HEK293T (cell line): ENCODE measurements around the gene ZCRB1.

Experiments
- CTCF ChIA-PET: fragments of 350-600 bp; formaldehyde crosslinking; extraction: SDS; loops from one replicate; lab custom pipeline; 2021; ENCODE audit warnings: antibody characterized with exemption, inconsistent platforms; lab: Yijun Ruan, JAX
- POLR2A ChIA-PET: fragments of 350-600 bp; formaldehyde crosslinking; extraction: SDS; loops from one replicate; lab custom pipeline; 2020; ENCODE audit warnings: antibody characterized with exemption, inconsistent platforms; lab: Yijun Ruan, JAX
- DNase-seq: peaks from one replicate; pipeline ENCODE4 v3.0.0; 2012; ENCODE audit warnings: mixed read lengths; ENCODE audit errors: extremely low spot score
- ARNT ChIP-seq: fragments of 450-650 bp; IDR thresholded peaks from 2 replicates; pipeline ENCODE4 v1.6.1; 2017; ENCODE audit warnings: mild to moderate bottlenecking
- BHLHE40 ChIP-seq: fragments of 450-650 bp; IDR thresholded peaks from 2 replicates; pipeline ENCODE4 v1.6.1; 2016; ENCODE audit warnings: mild to moderate bottlenecking, moderate library complexity, borderline replicate concordance
- CTBP1 ChIP-seq: fragments of 450-650 bp; IDR thresholded peaks from 2 replicates; pipeline ENCODE4 v1.6.1; 2016; ENCODE audit warnings: borderline replicate concordance
- ELF4 ChIP-seq: fragments of 450-650 bp; IDR thresholded peaks from 2 replicates; pipeline ENCODE4 v1.6.1; 2017; ENCODE audit warnings: antibody characterized with exemption
- FOXA1 ChIP-seq: fragments of 450-650 bp; IDR thresholded peaks from 2 replicates; pipeline ENCODE4 v1.6.1; 2016; ENCODE audit warnings: mild to moderate bottlenecking
- FOXK2 ChIP-seq: fragments of 450-650 bp; IDR thresholded peaks from 2 replicates; pipeline ENCODE4 v1.6.1; 2016; ENCODE audit warnings: mild to moderate bottlenecking
- FOXM1 ChIP-seq: fragments of 450-650 bp; IDR thresholded peaks from 2 replicates; pipeline ENCODE4 v1.6.1; 2017; ENCODE audit warnings: mild to moderate bottlenecking, borderline replicate concordance
- HDGF ChIP-seq: fragments of 450-650 bp; IDR thresholded peaks from 2 replicates; pipeline ENCODE4 v1.6.1; 2017; ENCODE audit warnings: antibody characterized with exemption, borderline replicate concordance
- L3MBTL2 ChIP-seq: fragments of 450-650 bp; conservative IDR thresholded peaks from 2 replicates; pipeline ENCODE4 v1.6.1; 2016; ENCODE audit warnings: mild to moderate bottlenecking
- LEF1 ChIP-seq: fragments of 450-650 bp; IDR thresholded peaks from 2 replicates; pipeline ENCODE4 v1.6.1; 2017; ENCODE audit warnings: mild to moderate bottlenecking, borderline replicate concordance
- NFRKB ChIP-seq: fragments of 450-650 bp; IDR thresholded peaks from 2 replicates; pipeline ENCODE4 v1.6.1; 2016; ENCODE audit warnings: mild to moderate bottlenecking, moderate library complexity
- PKNOX1 ChIP-seq: fragments of 450-650 bp; IDR thresholded peaks from 2 replicates; pipeline ENCODE4 v1.6.1; 2016
- SP1 ChIP-seq: fragments of 450-650 bp; IDR thresholded peaks from 2 replicates; pipeline ENCODE4 v1.6.1; 2017
- SUZ12 ChIP-seq: fragments of 450-650 bp; IDR thresholded peaks from 2 replicates; pipeline ENCODE4 v1.6.1; 2016; ENCODE audit warnings: mild to moderate bottlenecking
- TARDBP ChIP-seq: fragments of 450-650 bp; IDR thresholded peaks from 2 replicates; pipeline ENCODE4 v1.6.1; 2016
- ZNF384 ChIP-seq: fragments of 450-650 bp; IDR thresholded peaks from 2 replicates; pipeline ENCODE4 v1.6.1; 2016

The ZCRB1 gene

GRCh38 chr12:42277396-42278127 lies 48.3 kb downstream of the ZCRB1 start:
- no peak for TF ChIP-seq SP1
- no peak for TF ChIP-seq NFRKB
- no peak for TF ChIP-seq CTBP1
- no peak for TF ChIP-seq ZNF384
- no peak for TF ChIP-seq L3MBTL2
- TF ChIP-seq FOXM1 = no peak
- TF ChIP-seq PKNOX1 = no peak
- TF ChIP-seq LEF1 = no peak
- TF ChIP-seq SUZ12 = no peak
- no peak for TF ChIP-seq ELF4
- TF ChIP-seq FOXK2 = no peak
- TF ChIP-seq ARNT = no peak
- TF ChIP-seq BHLHE40 = no peak
- no peak for TF ChIP-seq FOXA1
- no peak for TF ChIP-seq HDGF
- no peak for TF ChIP-seq TARDBP
- no peak for DNase-seq
- ChIA-PET POLR2A (no interaction called here), CTCF (no interaction called here)

GRCh38 chr12:42275499-42275898 lies 50.4 kb downstream of the ZCRB1 start:
- no peak for DNase-seq
- ChIA-PET CTCF (interaction anchor here (0.6 kb wide), 1 partner anchor 63 kb away, joined by 3 read pairs; no protein-coding TSS in a partner anchor), POLR2A (no interaction called here)
- TF ChIP-seq L3MBTL2 (no peak), SP1 (no peak), LEF1 (no peak), PKNOX1 (no peak), NFRKB (no peak), FOXA1 (no peak), FOXM1 (no peak), CTBP1 (no peak), HDGF (no peak), ELF4 (no peak), BHLHE40 (no peak), FOXK2 (no peak), TARDBP (no peak), ZNF384 (no peak), SUZ12 (no peak), ARNT (no peak)

- DNase-seq = no peak
- ChIA-PET CTCF (no interaction called here), POLR2A (no interaction called here)
- no peak for TF ChIP-seq NFRKB
- no peak for TF ChIP-seq SUZ12
- TF ChIP-seq CTBP1 = no peak
- no peak for TF ChIP-seq LEF1
- TF ChIP-seq FOXK2 = no peak
- no peak for TF ChIP-seq SP1
- TF ChIP-seq ZNF384 = no peak
These were observed 52.2 kb downstream of the ZCRB1 start for GRCh38 chr12:42273706-42274105.

GRCh38 chr12:42270596-42270995 lies 55.3 kb downstream of the ZCRB1 start:
- no peak for DNase-seq
- no peak for TF ChIP-seq TARDBP
- ChIA-PET CTCF (no interaction called here), POLR2A (no interaction called here)

GRCh38 chr12:42267413-42268190 lies 58.3 kb downstream of the ZCRB1 start:
- POLR2A ChIA-PET = no interaction called here
- CTCF ChIA-PET = no interaction called here
- TF ChIP-seq SP1 (no peak), ZNF384 (no peak), FOXA1 (no peak), L3MBTL2 (no peak), LEF1 (no peak), PKNOX1 (no peak), ELF4 (no peak), BHLHE40 (no peak), CTBP1 (no peak), NFRKB (no peak), FOXM1 (no peak), SUZ12 (no peak), HDGF (no peak), FOXK2 (no peak), TARDBP (no peak)
- DNase-seq = no peak

- DNase-seq = no peak
- TF ChIP-seq FOXA1 = no peak
- TF ChIP-seq ARNT = no peak
- TF ChIP-seq NFRKB = no peak
- no peak for TF ChIP-seq SP1
- TF ChIP-seq LEF1 = no peak
- TF ChIP-seq BHLHE40 = no peak
- TF ChIP-seq CTBP1 = no peak
- no peak for TF ChIP-seq FOXM1
- TF ChIP-seq PKNOX1 = no peak
- no peak for TF ChIP-seq ELF4
- no peak for TF ChIP-seq SUZ12
- no peak for TF ChIP-seq HDGF
- ChIA-PET POLR2A (no interaction called here), CTCF (no interaction called here)
These were observed 59.2 kb downstream of the ZCRB1 start for GRCh38 chr12:42266579-42267230.
